Pancreas (tissue), 10 donors: ENCODE measurements around the gene CGRRF1. TPM values are rescaled to one million over a fixed set of nuclear protein-coding genes. Genes with fewer than 3 reads are reported as not detected.
A peak's percentile ranks its signal among the peaks of the same experiment; 100 is the strongest.

Experiments used
- ATAC-seq, 4 donors: fragments of 200-7000 bp; cut with Tn5 transposase; one replicate each; pipeline versions ENCODE4 v1.8.0 to v1.9.1; 2020; ENCODE audit warnings: mild to moderate bottlenecking in 4 of 4, moderate library complexity in 4 of 4
- DNase-seq, 6 donors: peaks; one replicate each; pipeline ENCODE4 v3.0.0-alpha.2; 2020
- FAIRE-seq: peaks from 2 replicates; lab custom pipeline; 2012; peaks lifted over from hg19 to GRCh38; lab: Jason Lieb, UNC
- H3K27ac ChIP-seq, 4 donors: fragments of 200-600 bp; sonication (generic); 1 replicate in 3 of 4; 2 replicates in 1 of 4; pipeline versions ENCODE4 v1.5.0 to v1.8.0; 2020
- H3K27me3 ChIP-seq, 4 donors: fragments of 200-600 bp; one replicate each; pipeline ENCODE4 v1.8.0; 2021
- H3K36me3 ChIP-seq, 3 donors: fragments of 200-600 bp; sonication (generic) in 1 of 3; one replicate each; pipeline versions ENCODE4 v1.5.0 to v1.8.0; 2020 to 2021
- H3K4me1 ChIP-seq, 3 donors: fragments of 200-600 bp; one replicate each; pipeline ENCODE4 v1.8.0; 2021
- H3K4me3 ChIP-seq, 4 donors: fragments of 200-600 bp; sonication (generic) in 2 of 4; one replicate each; pipeline versions ENCODE4 v1.5.0 to v1.8.0; 2020 to 2021
- H3K9me3 ChIP-seq, 4 donors: fragments of 200-600 bp; one replicate each; pipeline ENCODE4 v1.8.0; 2021
- CTCF ChIP-seq, 4 donors: fragments of 200-600 bp; sonication (generic) in 3 of 4; IDR thresholded peaks; one replicate each; pipeline versions ENCODE4 v1.5.0 to v1.8.0; 2021; ENCODE audit warnings: antibody characterized with exemption in 4 of 4
- WGBS, 2 donors: extraction: QIAGEN DNeasy Blood & Tissue Kit; methylation state at CpG; one replicate each; pipeline ENCODE4 v1.1.7; 2013; 5-methylcytosine and 5-hydroxymethylcytosine counted together
- intact Hi-C, 3 donors: fragments of 100-400 bp; cut with DNase I; formaldehyde crosslinking; loops; one replicate each; pipeline versions ENCODE4 v1.11.1 to v1.14.2; 2022
- polyA plus RNA-seq, 2 donors: library from polyadenylated mRNA; stranded (reverse); fragments of 200-250 nt; gene quantifications; one replicate each; pipeline ENCODE4 v1.2.3, GENCODE V29; 2013
- total RNA-seq, 6 donors: library from RNA; stranded (reverse); fragmentation: NEBNext Ultra II Directional in 4 of 6; extraction: Animal tissue kit (Norgen Biotek cat#: 25700) in 4 of 6; gene quantifications; one replicate each; pipeline versions ENCODE4 v1.2.1 to v1.2.4, GENCODE V29; 2021 to 2023
- donor health status: healthy with polysubstance abuse.
- donor health status: DM: no; HTN: no; CAD: no; lungs with moderate emphysema.
- donor health status: DM: no; HTN: no; CAD: no.
- donor health status: control.
- donor health status: control.
- donor health status: Bipolar disorder and iron deficiency.
- donor health status: DM: yes; HTN: yes; CAD: no.
- donor health status: DM: no; HTN: no; CAD: no.
- donor health status: DM: no; HTN: no; CAD: no.
- donor health status: DM: yes; HTN: yes; CAD: no.

Gene CGRRF1
- total and polyA plus RNA-seq, 8 donors, result 8.3 to 17.6 (median 10.6) TPM

- 95 to 98% methylated on average over 2 of the region's 2 CpGs for WGBS, 2 donors
- DNase-seq (no peak), ATAC-seq (no peak), FAIRE-seq (no peak)
- H3K4me1 ChIP-seq, result peaks cover 0 to 4% (median 0%) of the 10 kb centered on the region in 3 donors
- H3K36me3 ChIP-seq, result no peaks in the 10 kb centered on the region
- no peak overlapping the region for H3K27ac ChIP-seq
- no peaks in the 10 kb centered on the region for H3K27me3 ChIP-seq
- no peak overlapping the region for H3K4me3 ChIP-seq
- no peak for TF ChIP-seq CTCF (IDR thresholded peaks at IDR 0.05)
- intact Hi-C loops, result loop anchor here in 2 of 3 donors (5.0 to 10.0 kb wide), 4 partner anchors 110 to 200 kb away; no protein-coding TSS in a partner anchor
- H3K9me3 ChIP-seq, result no peaks in the 10 kb centered on the region
Measured at GRCh38 chr14:54572316-54572715, 62.6 kb downstream of the CGRRF1 start.

DNA sequence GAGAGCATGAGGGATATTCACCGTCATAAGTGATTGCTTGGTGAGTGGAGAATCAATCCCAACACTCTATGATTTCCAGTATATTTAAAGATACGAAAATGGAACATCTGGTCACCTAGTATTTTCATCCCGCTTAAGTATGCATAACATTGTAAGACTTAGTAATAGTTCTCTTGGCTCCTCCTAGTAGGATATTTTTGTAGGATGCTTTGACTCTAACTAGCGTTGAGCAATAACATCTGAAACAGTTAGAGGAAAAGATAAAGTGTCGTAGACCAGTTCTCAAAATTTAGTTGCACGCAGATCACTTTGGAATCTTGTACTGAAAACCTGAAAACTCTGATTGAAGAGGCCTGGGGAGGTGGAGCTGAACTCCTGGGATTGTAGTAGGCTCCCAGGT, 64.8 kb downstream of the CGRRF1 start:
- ATAC-seq (no peak), DNase-seq (no peak), FAIRE-seq (no peak)
- Histone ChIP-seq H3K36me3 (no peaks in the 10 kb centered on the region), H3K27ac (no peak overlapping the region), H3K4me1 (no peaks in the 10 kb centered on the region), H3K9me3 (no peaks in the 10 kb centered on the region), H3K4me3 (no peak overlapping the region), H3K27me3 (no peaks in the 10 kb centered on the region)
- WGBS, 2 donors, result 95 to 97% methylated on average over 6 of the region's 6 CpGs
- no peak for TF ChIP-seq CTCF (IDR thresholded peaks at IDR 0.05)
- intact Hi-C loops, result loop anchor here in 2 of 3 donors (5.0 to 10.0 kb wide), 4 partner anchors 108 to 198 kb away; no protein-coding TSS in a partner anchor

DNA sequence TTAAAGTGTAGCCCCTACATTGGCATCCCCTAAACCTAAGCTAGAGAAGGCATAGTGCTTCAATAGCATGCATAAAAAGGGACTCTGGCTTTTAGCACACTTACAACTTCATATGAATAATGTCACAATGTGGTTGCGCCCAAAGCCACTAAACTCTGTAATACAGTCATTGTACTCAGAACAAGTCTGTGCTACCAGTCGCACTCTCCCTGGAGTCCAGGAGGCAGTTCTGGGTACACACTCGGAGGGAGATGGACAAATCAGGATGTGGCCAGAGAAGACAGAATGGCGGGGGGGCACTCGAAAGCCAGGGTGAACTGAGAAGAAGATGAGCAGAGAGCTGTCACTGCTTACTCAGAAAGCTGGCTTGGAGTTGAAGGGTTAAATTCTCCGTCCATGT, 67.8 kb downstream of the CGRRF1 start:
- ATAC-seq (no peak), DNase-seq (no peak), FAIRE-seq (no peak)
- Histone ChIP-seq H3K27me3 (no peaks in the 10 kb centered on the region), H3K4me1 (no peaks in the 10 kb centered on the region), H3K9me3 (no peaks in the 10 kb centered on the region), H3K27ac (no peak overlapping the region), H3K36me3 (no peaks in the 10 kb centered on the region), H3K4me3 (no peak overlapping the region)
- WGBS, 2 donors, result 91 to 93% methylated on average over 6 of the region's 6 CpGs
- no peak for TF ChIP-seq CTCF (IDR thresholded peaks at IDR 0.05)
- intact Hi-C loops, result loop anchor here in 1 of 3 donors (10.0 kb wide), 1 partner anchor 107 kb away; no protein-coding TSS in a partner anchor

DNA sequence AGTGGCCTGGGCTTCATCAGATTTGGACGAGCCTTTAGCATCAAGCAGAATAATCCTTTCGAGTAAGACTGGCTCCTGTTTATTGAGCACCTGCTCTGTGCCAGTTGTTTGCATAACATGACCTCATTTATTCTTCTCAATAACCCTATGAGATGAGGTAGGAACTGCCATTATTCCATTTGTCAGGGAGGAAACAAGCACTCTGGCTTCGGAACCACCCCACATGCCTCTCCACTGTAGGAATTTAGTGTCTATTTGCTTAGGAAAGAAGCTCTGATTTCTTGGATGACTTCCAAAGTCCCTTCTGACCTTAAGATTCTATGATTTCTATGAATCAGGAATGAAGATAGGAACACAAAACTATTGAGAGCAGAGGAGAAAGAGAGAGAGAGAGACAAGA, 68.3 kb downstream of the CGRRF1 start:
- ATAC-seq (no peak), FAIRE-seq (no peak), DNase-seq (no peak)
- Histone ChIP-seq H3K36me3 (no peaks in the 10 kb centered on the region), H3K27me3 (no peaks in the 10 kb centered on the region), H3K9me3 (no peaks in the 10 kb centered on the region), H3K27ac (no peak overlapping the region), H3K4me3 (no peak overlapping the region), H3K4me1 (no peaks in the 10 kb centered on the region)
- no peak for TF ChIP-seq CTCF (IDR thresholded peaks at IDR 0.05)
- 82 to 84% methylated on average over 3 of the region's 3 CpGs for WGBS, 2 donors
- intact Hi-C loops, result loop anchor here in 1 of 3 donors (10.0 kb wide), 1 partner anchor 107 kb away; no protein-coding TSS in a partner anchor

DNA sequence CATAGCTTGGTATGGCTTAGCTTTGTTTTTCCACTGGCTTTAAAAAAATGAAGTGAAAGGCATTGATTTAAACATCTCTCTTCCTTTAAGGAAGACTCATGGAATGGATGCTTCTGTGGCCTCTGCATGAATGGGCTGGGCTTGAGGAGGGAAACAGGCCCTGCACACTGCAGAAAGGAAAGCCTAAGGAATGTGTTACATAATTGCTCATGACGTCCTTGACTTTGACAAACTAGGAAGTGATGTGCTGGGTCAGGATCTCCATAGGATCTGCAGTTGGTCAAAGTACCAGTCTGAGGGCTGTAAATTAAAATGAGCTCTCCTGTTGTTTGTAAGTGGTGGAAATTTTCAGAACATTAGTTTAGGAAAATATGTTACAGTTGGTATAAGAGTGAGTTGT, 69.9 kb downstream of the CGRRF1 start:
- no peak for TF ChIP-seq CTCF (IDR thresholded peaks at IDR 0.05)
- DNase-seq (no peak), FAIRE-seq (no peak), ATAC-seq (peak in 3 of 4 donors; percentile 41 to 52 (median 47))
- 8 to 23% methylated on average over 1 of the region's 1 CpG for WGBS, 2 donors
- H3K36me3 ChIP-seq, result no peaks in the 10 kb centered on the region
- H3K4me3 ChIP-seq, result no peak overlapping the region
- intact Hi-C loops, result loop anchor here in 1 of 3 donors (10.0 kb wide), 1 partner anchor 105 kb away; no protein-coding TSS in a partner anchor
- no peaks in the 10 kb centered on the region for H3K4me1 ChIP-seq
- H3K27me3 ChIP-seq, result no peaks in the 10 kb centered on the region
- H3K27ac ChIP-seq, result no peak overlapping the region
- no peaks in the 10 kb centered on the region for H3K9me3 ChIP-seq
